HepG2 (cell line): ENCODE measurements around the gene DRC7. TPM values are rescaled to one million over a fixed set of nuclear protein-coding genes. Genes with fewer than 3 reads are reported as not detected.

Experiments used
- AGO1 ChIP-seq: fragments of 200-400 bp; formaldehyde crosslinking; IDR thresholded peaks from 2 replicates; pipeline ENCODE4 v1.6.1; 2017; ENCODE audit warnings: mild to moderate bottlenecking, low read depth, low read length, moderate library complexity; ENCODE audit not compliant: poor library complexity, severe bottlenecking
- ARNT2 ChIP-seq: sonication (generic); formaldehyde crosslinking; IDR thresholded peaks from 2 replicates; pipeline ENCODE4 v1.8.0; 2022; ENCODE audit warnings: mild to moderate bottlenecking, low read depth, missing genetic modification reagents, moderate library complexity
- CEBPB ChIP-seq: IDR thresholded peaks from 2 replicates; pipeline ENCODE4 v1.6.1; 2011; ENCODE audit warnings: low read depth, low read length, improper control_type of control experiment, borderline replicate concordance
- FOXK1 ChIP-seq: sonication (generic); formaldehyde crosslinking; IDR thresholded peaks from 2 replicates; pipeline ENCODE4 v1.4.0; 2020; ENCODE audit warnings: low read depth, missing genetic modification reagents, borderline replicate concordance
- GABPB1 ChIP-seq: IDR thresholded peaks from 2 replicates; pipeline ENCODE4 v1.6.1; 2016; ENCODE audit warnings: mild to moderate bottlenecking, missing genetic modification reagents, moderate library complexity, missing compliant biosample characterization
- HMG20A ChIP-seq: IDR thresholded peaks from 2 replicates; pipeline ENCODE4 v1.6.1; 2016; ENCODE audit warnings: borderline replicate concordance
- HMGA1 ChIP-seq: sonication (generic); formaldehyde crosslinking; conservative IDR thresholded peaks from 2 replicates; pipeline ENCODE4 v1.4.0; 2020; ENCODE audit warnings: missing genetic modification reagents
- HNRNPUL1 ChIP-seq: fragments of 200-400 bp; formaldehyde crosslinking; IDR thresholded peaks from 2 replicates; pipeline ENCODE4 v1.6.1; 2017; ENCODE audit warnings: low read depth, mild to moderate bottlenecking, low read length, moderate library complexity
- KAT7 ChIP-seq: IDR thresholded peaks from 2 replicates; pipeline ENCODE4 v1.6.1; 2018; ENCODE audit warnings: borderline replicate concordance, missing compliant biosample characterization
- NFE2L1 ChIP-seq: sonication (generic); formaldehyde crosslinking; IDR thresholded peaks from 2 replicates; pipeline ENCODE4 v1.4.0; 2020; ENCODE audit warnings: missing genetic modification reagents, mild to moderate bottlenecking, borderline replicate concordance
- NFYC ChIP-seq: IDR thresholded peaks from 2 replicates; pipeline ENCODE4 v1.6.1; 2016; ENCODE audit warnings: missing genetic modification reagents, missing compliant biosample characterization
- SAP130 ChIP-seq: IDR thresholded peaks from 2 replicates; pipeline ENCODE4 v1.6.1; 2016; ENCODE audit warnings: low read depth
- SP140L ChIP-seq: sonication (generic); formaldehyde crosslinking; IDR thresholded peaks from 2 replicates; pipeline ENCODE4 v1.4.0; 2020; ENCODE audit warnings: missing genetic modification reagents, borderline replicate concordance
- SP4 ChIP-seq: sonication (generic); formaldehyde crosslinking; IDR thresholded peaks from 2 replicates; pipeline ENCODE4 v1.8.1; 2023; ENCODE audit warnings: mild to moderate bottlenecking, missing genetic modification reagents
- TFE3 ChIP-seq: IDR thresholded peaks from 2 replicates; pipeline ENCODE4 v1.6.1; 2016
- ZFYVE20 ChIP-seq: sonication (generic); formaldehyde crosslinking; IDR thresholded peaks from 2 replicates; pipeline ENCODE4 v1.8.0; 2023; ENCODE audit warnings: low read depth, mild to moderate bottlenecking, moderate library complexity, missing genetic modification reagents, borderline replicate concordance
- ZNF33B ChIP-seq: sonication (generic); formaldehyde crosslinking; IDR thresholded peaks from 2 replicates; pipeline ENCODE4 v1.5.1; 2020; ENCODE audit warnings: mild to moderate bottlenecking, missing genetic modification reagents
- ZNF484 ChIP-seq: sonication (generic); formaldehyde crosslinking; IDR thresholded peaks from 2 replicates; pipeline ENCODE4 v1.5.1; 2020; ENCODE audit warnings: mild to moderate bottlenecking, low read depth, missing genetic modification reagents, borderline replicate concordance
- ZNF709 ChIP-seq: sonication (generic); formaldehyde crosslinking; IDR thresholded peaks from 2 replicates; pipeline ENCODE4 v1.5.0; 2020; ENCODE audit warnings: mild to moderate bottlenecking, missing genetic modification reagents
- ZSCAN21 ChIP-seq: sonication (generic); formaldehyde crosslinking; IDR thresholded peaks from 2 replicates; pipeline ENCODE4 v1.8.0; 2022; ENCODE audit warnings: mild to moderate bottlenecking, missing genetic modification reagents, moderate library complexity, borderline replicate concordance
- polyA plus RNA-seq, 8 experiments: library from polyadenylated mRNA; depleted of rRNA in 3 of 8; stranded (reverse) in 7 of 8; unstranded in 1 of 8; fragments of >200 nt; fragmentation: Illumina TruSeq in 4 of 8; extraction: Trizol in 4 of 8; gene quantifications; 2 replicates each; pipeline versions ENCODE4 v1.2.1 to v1.2.3, GENCODE V29; 2011 to 2016; ENCODE audit warnings: low read depth in 4 of 8, missing spikeins in 1 of 8, mixed read lengths in 1 of 8; ENCODE audit not compliant: insufficient read depth in 1 of 8
- total RNA-seq, 5 experiments: library from RNA; depleted of rRNA; stranded (reverse); fragments of >200 nt; fragmentation: Illumina TruSeq; extraction: Trizol; gene quantifications; 2 replicates each; pipeline ENCODE4 v1.2.3, GENCODE V29; 2016; ENCODE audit warnings: low read depth in 1 of 5
- TF ChIP-seq, protein P1 (sequence below): sonication (generic); formaldehyde crosslinking; IDR thresholded peaks from 2 replicates; pipeline ENCODE4 v1.4.0; 2020; ENCODE audit warnings: missing genetic modification reagents, borderline replicate concordance
- TF ChIP-seq, protein P2 (sequence below): sonication (generic); formaldehyde crosslinking; IDR thresholded peaks from 2 replicates; pipeline ENCODE4 v1.8.0; 2022; ENCODE audit warnings: mild to moderate bottlenecking, missing genetic modification reagents, moderate library complexity

The DRC7 gene
- total and polyA plus RNA-seq, 2 of the 13 experiments (the other 11 are each of a cell fraction or from before 2014, with no cell fraction given), result 2.7 to 3.4 TPM

DNA sequence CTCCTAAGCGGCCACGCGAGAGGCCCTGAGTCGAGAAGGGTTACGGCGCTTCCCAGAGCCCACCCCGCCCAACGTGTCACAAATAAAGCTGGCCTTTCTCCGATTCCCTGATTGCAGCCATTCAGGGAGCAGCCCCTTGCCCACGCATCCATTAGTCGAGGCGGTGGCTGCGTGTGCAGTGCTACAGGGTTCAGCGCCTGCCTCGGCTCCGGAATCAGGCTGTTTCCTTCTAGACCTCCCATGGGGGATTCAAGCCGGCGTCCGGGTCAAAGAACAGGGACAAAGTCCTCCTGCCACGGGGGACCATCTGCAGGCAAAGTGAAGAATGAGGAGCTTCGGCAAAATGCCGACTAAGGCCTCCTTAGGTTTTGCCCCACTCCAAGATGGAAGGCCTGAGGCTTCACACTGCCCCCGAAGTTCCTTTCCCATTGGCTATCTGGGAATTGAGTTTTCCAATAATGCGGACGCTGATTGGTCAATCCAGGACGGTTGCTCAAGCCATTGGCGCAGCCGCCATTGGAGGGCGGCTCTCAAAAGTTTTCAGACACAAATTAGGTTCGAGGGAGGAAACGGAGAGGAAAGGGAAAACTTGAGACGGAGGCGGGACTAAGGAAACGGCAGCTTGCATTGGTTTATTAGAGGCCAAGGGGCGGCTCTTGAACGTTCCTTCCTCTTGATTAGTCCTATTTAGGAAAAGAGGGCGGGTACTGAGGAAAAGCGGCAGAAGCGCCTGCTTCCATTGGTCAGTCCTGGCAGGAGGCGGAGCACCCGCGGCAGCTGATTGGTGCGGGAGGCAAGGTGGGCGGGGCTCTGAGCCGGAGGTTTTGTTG, 40.5 kb downstream of the DRC7 start (continued):
- TF ChIP-seq, protein P1, sequence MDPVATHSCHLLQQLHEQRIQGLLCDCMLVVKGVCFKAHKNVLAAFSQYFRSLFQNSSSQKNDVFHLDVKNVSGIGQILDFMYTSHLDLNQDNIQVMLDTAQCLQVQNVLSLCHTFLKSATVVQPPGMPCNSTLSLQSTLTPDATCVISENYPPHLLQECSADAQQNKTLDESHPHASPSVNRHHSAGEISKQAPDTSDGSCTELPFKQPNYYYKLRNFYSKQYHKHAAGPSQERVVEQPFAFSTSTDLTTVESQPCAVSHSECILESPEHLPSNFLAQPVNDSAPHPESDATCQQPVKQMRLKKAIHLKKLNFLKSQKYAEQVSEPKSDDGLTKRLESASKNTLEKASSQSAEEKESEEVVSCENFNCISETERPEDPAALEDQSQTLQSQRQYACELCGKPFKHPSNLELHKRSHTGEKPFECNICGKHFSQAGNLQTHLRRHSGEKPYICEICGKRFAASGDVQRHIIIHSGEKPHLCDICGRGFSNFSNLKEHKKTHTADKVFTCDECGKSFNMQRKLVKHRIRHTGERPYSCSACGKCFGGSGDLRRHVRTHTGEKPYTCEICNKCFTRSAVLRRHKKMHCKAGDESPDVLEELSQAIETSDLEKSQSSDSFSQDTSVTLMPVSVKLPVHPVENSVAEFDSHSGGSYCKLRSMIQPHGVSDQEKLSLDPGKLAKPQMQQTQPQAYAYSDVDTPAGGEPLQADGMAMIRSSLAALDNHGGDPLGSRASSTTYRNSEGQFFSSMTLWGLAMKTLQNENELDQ, result peak; percentile 27; the same call in 1 of the 2 replicates
- TF ChIP-seq FOXK1 (peak; percentile 95; the same call in 1 of the 2 replicates), HMG20A (CRISPR knock-in tag) (no peak), SP4 (peak; percentile 100), HMGA1 (CRISPR knock-in tag) (no peak), ZSCAN21 (no peak; the same call in 1 of the 2 replicates), SP140L (CRISPR knock-in tag) (peak; percentile 96; the same call in 1 of the 2 replicates), GABPB1 (CRISPR knock-in tag) (peak; percentile 84; the same call in 1 of the 2 replicates), ZNF484 (no peak; the same call in 1 of the 2 replicates), AGO1 (no peak), ZFYVE20 (CRISPR knock-in tag) (no peak), NFYC (peak; percentile 96), ZNF33B (CRISPR knock-in tag) (peak; percentile 90; the same call in 1 of the 2 replicates), CEBPB (peak; percentile 95), NFE2L1 (peak; percentile 72; the same call in 1 of the 2 replicates), ARNT2 (CRISPR knock-in tag) (peak; percentile 83), HNRNPUL1 (no peak), KAT7 (CRISPR knock-in tag) (peak; percentile 67; the same call in 1 of the 2 replicates), ZNF709 (CRISPR knock-in tag) (peak; percentile 75; the same call in 1 of the 2 replicates), SAP130 (peak; percentile 25; the same call in 1 of the 2 replicates), TFE3 (CRISPR knock-in tag) (peak; percentile 42; the same call in 1 of the 2 replicates)
- TF ChIP-seq, protein P2, sequence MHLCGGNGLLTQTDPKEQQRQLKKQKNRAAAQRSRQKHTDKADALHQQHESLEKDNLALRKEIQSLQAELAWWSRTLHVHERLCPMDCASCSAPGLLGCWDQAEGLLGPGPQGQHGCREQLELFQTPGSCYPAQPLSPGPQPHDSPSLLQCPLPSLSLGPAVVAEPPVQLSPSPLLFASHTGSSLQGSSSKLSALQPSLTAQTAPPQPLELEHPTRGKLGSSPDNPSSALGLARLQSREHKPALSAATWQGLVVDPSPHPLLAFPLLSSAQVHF, result no peak
